Prostate gland (tissue), 2 donors: ENCODE data around the gene SUFU.

Source experiments
- CTCF ChIP-seq, 4 experiments: fragments of 200-600 bp in 2 of 4; fragments of 450-650 bp in 2 of 4; sonication (generic) in 2 of 4; IDR thresholded peaks; 1 replicate in 3 of 4; 2 replicates in 1 of 4; pipeline ENCODE4 v1.5.1; 2016 to 2019; ENCODE audit warnings: antibody characterized with exemption in 4 of 4, mild to moderate bottlenecking in 2 of 4, moderate library complexity in 2 of 4
- POLR2AphosphoS5 ChIP-seq: sonication (generic); formaldehyde crosslinking; IDR thresholded peaks from one replicate; pipeline ENCODE4 v1.6.1; 2017; ENCODE audit warnings: antibody characterized with exemption

- TF ChIP-seq CTCF (IDR thresholded peaks at IDR 0.05) (no peak), POLR2AphosphoS5 (no peak)
These were observed 121.2 kb downstream of the SUFU start for GRCh38 chr10:102624751-102625645.
